CD4-positive, alpha-beta T cell treated with Interleukin-4 for 1 hour (primary cell): ENCODE measurements around the gene GRHL1.

Experiments
- DNase-seq, 2 donors: peaks; one replicate each; pipeline ENCODE4 v3.0.0-alpha.2; 2020 to 2022

GRHL1 gene

DNA sequence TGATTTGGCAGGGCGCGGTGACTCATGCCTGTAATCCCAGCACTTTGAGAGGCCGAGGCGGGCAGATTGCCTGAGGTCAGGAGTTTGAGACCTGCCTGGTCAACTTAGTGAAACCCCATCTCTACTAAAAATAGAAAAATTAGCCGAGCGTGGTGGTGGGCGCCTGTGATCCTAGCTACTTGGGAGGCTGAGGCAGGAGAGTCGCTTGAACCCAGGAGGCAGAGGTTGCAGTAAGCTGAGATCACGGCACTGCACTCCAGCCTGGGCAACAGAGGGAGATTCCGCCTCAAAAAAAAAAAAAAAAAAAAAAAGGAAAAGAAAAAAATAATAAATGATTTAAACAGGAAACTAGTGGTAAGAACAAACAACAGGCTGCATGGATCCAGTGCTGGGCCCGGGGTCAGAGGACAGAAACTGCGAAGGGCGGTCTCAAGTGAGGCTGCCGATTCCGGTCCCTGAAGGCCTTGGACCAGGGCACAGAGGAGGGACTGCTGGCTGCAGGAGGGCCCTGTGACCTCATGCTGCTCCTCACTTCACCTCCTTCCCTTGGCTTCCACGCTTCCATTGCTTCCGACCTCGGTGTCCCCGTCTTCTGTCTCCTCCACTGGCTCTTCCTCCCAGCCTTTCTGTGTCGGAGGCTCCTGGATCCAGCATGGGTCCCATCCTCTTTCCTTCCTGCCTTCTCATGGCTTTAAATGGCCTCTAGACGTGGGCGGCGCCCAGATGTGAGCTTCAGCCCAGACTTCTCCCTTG, 2.1 kb upstream of the GRHL1 start:
- DNase-seq, result no peak

DNA sequence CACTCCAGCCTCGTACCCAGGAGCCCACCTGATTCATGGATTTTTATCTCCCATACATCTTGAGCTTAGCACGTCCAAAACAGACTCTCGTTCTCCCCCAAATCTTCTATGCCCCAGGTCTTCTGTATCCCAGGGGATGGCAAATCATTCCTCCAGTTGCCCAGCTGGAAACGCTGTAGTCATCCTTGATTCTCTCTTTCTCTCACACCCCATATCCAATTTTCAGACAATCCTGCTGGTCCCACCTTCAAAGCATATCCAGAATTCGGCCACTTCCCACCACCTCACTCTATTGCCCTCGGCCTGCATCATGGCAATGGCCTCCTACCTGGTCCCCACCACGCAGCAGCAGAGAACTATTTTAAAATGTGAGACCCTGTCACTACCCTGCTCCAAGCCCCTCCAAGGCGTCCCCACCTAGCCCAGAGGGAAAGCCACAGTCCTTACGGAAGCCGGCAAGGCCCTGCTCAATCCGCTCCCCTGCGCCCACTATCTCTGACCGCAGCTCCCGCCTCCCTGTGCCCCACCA, 1.4 kb upstream of the GRHL1 start:
- no peak for DNase-seq

DNA sequence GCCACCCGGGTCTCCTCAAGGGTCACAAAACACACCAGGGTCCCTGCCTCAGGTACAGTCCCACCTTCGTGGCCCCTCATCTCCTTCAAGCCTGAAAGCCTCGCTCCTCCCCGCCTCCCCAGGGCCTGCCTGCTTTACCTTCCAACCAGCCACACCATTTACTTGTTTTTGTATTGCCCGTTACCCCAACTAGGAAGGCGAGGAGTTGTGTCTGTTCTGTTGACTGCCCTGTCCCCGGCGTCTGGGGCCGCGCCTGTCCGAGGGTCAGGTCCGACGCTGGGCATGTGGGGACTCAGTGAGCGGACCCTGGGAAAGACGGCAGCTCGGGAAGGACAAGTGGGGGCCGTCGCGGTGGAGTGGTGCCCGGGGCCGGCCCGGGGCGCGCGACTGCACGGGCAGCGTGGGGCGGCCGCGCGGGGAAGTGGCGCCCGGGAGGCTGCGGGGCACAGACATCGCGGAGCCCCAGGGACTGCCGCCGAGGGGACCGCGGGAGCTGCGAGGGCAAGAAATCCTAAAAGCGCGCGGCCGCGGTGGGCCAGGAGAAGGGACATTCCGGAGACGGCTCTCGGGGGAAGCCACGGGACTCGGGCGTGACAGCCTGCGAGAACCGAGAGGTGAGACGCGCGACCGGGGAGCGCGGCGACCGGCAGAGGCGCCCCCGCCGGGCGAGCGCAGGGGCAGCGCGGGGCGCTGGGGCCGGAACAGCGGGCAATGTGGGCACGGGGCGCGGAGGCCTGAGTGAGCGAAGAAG, 797 bp upstream of the GRHL1 start:
- peak in 1 of 2 donors; percentile 51 for DNase-seq

DNA sequence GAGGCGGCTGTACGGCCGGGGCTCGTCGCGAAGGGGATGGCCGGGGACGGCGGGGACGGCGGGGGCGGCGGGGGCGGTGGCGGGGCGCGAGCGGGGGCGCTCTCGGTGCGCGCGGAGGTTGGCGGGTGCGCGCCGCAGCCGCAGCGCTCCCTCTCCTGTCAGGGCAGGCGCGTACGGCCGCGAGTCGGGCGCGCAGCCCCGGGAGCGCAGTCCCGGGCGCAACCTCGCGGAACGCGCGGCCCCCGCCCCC, 296 bp upstream of the GRHL1 start:
- no peak for DNase-seq

DNA sequence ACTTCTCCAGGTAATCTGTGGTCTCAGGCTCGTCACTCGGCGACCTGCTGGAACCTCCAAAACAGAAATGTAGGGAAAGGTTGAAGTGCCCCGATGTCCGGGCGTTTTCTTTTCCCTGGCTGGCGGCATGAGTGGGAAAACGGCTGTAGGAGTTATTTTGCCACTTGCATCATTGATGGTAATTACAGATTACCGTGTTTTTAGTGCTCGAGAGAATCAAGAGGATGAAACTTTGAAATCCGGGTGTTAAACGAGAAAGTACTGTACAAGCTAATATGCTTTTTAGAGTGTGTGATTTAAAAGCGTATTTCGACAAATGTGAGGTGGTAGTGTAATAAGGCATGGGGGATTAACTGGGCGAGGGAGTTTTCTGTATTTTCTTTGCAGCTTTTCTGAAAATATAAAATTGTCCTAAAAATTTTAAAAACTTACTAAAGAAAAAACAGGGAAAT, 819 bp downstream of the GRHL1 start:
- no peak for DNase-seq

DNA sequence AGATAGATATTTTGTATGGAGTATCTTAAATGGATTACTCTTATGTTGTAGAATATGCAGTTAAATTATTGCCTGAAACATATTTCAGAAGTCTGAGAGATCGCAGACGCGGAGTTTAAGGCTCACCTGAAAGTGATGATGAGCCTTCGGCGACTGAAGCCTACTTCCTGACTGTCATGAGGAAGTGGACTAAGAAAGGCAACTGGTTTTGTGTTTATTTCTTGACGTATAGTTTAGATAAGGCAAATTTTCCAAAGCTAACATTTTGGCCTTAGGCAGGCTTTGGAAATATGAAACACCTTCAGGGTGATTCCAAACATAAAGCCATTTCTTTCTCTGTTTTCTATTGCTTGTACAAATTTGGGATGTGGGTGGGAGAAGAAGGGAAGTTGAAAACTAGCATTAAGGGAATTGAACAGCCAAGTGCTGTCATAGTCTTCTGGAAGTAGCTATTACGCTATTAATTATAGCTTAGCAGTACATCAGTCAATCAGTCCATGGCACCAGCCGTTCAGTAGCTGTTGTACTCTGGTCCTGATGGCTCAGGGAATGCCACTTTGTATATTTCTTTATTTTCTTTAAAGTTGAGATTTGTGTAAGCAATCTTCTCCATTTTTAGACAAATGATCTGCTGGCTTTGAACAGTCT, 1.5 kb downstream of the GRHL1 start:
- no peak for DNase-seq

DNA sequence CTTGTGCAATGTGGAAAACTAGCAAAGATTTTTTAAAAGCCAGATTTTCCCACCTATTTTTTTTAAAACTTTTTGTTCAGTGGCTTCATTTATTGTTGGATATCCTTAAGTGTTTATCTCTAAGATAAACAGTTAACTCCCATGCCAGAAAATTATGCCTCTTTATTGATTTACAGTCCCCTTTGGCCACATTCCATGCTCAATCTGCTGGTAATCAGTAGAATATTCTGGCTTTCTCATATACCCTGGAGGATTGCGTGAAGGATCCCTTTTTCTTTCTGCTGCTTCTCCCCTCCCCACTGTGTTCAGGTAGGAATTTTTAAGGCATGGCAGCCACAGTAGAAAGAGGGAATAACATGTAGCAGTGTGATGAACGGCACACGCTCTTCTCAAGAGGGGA, 2.6 kb downstream of the GRHL1 start:
- no peak for DNase-seq

DNA sequence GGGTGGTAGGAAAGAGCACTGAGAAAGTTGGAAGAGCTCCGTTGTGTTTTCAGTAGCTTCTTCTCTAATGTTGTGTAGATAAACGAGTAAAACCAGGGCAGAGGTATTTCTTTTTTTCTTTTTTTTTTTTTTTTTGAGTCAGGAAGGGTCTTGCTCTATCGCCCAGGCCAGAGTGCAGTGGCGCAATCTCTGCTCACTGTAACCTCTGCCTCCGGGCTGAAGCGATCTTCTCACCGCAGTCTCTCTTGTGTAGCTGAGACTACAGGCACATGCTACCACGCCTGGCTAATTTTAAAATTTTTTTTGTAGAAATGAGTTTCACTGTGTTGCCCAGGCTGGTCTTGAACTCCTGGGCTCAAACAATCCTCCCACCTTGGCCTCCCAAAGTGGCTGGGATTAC, 6.6 kb downstream of the GRHL1 start:
- no peak for DNase-seq

DNA sequence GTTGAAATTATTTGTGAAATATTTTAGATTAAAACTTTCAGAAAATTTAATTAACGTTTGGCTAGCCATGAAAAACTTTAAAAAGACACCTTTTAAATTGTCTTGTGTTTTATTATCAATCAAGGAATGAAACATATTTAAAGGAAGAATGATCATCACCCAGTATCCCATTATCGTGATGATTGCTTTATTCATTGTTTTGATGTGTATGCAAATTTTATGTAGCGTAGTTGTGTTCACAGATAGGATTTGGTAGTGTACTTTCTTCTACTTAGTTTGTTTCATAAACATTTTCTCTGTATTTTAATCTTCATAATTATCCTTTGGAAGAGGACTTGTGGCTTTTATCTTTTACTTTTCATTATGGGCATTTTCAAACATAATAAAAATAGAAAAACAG, 7.8 kb downstream of the GRHL1 start:
- DNase-seq, result no peak

DNA sequence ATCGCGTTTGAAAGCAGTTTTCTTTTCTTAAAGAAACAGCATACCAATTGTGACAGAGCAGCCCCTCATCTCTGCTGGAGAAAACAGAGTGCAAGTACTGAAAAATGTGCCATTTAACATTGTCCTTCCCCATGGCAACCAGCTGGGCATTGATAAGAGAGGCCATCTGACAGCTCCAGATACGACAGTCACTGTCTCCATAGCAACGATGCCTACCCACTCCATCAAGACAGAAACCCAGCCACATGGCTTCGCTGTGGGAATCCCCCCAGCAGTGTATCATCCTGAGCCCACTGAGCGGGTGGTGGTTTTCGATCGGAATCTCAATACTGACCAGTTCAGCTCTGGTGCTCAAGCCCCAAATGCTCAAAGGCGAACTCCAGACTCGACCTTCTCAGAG, 9.5 kb downstream of the GRHL1 start:
- DNase-seq, result no peak

DNA sequence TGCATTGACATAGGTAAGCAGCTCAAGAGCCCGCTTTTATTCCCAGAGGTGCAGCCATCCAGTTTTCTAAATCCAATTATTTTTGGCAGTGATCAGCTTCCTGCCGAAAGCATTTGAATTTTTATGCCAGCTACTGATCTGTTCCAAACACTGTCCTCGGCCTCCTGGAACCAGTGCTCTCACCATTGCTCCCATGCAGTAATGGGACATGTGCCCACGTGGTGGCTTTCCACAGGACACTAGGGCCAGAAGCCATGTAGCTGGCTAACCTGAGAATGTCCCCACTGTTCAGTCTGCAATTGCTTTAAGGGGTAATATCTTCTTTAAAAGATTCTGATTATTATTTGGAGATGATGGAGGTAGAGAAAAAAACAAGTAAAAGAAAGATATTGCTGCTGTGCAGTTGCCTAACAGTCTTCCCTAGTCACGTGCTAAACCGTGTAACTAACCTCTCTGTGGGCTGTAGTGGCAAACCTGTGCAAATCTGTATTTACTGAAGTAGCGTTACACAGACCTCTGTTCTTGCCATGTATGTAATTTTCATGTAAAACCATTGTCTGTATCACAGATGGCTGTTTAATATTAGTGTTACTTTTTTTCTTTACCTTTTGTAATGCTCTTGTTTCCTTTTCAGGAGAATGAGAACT, 13.0 kb downstream of the GRHL1 start:
- DNase-seq, result no peak

DNA sequence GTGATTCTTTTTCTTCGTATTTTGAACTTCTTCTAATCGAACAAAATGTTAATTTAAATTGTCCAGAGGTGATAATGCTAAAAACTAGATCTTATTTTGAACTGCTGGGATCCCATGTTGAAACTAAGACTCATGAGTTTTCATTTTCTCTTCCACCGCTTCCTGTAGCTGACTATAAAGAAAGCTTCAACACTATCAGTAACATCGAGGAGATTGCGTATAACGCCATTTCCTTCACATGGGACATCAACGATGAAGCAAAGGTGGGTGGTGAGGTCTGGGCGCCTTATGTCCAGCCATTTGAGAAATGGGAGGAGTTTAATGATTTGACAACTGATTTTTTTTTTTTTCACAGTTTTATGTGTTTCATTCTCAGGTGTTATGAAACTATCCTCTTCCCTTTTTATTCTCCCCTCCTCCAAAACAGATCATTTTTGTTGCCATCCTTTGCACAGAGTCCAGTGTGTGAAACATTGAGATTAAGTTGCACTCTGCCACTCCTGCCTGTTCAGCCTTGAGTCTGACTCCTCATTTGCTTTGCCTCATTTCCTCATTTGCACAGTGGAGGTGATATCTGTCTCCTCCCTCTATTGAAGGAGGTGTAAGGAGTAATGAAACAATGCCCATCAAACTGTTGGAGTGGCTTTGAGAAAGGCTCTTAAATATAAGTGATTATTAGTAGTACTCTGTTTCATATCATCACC, 13.8 kb downstream of the GRHL1 start:
- peak in 1 of 2 donors; percentile 19 for DNase-seq

DNA sequence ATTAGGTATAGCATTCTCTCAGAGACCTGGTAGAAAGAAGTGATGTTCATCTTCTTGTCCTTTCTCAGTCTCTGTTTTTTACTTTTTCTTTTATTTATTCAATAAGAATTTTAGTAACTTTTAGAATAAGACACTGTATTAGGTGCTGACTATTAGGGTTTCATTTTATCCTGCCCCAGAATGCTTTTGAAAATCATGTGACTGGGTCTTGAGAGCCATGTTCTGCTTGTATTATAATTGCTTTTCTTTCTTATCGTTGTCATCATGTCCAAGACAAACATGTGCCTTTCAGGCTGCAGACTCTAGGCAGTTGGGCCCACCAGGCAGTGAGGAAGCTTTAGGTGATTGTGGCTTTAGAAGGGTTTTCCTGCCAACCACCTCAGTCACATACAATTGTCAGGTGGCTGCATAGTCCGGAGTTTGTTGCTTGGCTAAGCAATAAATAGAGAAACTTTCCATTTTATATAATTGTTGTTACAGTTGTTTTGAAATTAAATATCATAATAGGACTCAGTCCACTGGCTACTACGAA, 15.1 kb downstream of the GRHL1 start:
- DNase-seq, result no peak

DNA sequence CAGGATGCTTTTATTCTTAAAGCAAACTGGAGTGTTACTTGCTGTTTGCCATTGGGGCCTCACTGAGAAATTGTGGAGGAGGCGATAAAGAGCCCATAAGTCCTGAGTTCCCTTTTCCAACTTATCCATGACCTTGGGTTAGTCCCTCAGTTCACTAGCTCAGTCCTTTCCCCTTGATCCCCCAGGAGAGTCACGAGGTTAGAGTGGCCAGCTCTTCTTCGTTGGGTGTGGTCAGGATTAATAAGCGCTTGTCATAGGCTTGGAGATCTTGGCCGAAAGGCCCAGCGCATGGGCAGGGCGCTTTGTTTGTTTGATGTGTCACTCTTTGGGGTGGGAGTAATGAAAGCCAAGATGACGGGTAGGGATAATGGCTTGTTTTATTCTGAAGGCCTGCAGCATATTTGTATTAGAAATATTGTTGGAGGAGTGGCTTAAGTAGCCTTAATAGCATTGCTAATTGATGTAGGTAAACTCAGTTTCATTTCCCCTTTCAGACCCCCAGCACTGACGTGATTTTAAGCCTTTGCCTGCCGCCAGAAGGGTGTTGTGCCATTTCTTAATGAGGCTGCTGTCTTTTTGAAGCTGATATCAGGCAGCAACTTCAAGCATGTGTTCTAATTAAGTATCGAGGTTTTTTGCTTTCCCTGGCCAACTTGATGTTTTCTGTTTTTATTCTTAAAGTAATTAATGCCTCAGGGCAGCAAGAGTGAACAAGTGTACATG, 15.7 kb downstream of the GRHL1 start:
- DNase-seq, result peak in 1 of 2 donors; percentile 35

DNA sequence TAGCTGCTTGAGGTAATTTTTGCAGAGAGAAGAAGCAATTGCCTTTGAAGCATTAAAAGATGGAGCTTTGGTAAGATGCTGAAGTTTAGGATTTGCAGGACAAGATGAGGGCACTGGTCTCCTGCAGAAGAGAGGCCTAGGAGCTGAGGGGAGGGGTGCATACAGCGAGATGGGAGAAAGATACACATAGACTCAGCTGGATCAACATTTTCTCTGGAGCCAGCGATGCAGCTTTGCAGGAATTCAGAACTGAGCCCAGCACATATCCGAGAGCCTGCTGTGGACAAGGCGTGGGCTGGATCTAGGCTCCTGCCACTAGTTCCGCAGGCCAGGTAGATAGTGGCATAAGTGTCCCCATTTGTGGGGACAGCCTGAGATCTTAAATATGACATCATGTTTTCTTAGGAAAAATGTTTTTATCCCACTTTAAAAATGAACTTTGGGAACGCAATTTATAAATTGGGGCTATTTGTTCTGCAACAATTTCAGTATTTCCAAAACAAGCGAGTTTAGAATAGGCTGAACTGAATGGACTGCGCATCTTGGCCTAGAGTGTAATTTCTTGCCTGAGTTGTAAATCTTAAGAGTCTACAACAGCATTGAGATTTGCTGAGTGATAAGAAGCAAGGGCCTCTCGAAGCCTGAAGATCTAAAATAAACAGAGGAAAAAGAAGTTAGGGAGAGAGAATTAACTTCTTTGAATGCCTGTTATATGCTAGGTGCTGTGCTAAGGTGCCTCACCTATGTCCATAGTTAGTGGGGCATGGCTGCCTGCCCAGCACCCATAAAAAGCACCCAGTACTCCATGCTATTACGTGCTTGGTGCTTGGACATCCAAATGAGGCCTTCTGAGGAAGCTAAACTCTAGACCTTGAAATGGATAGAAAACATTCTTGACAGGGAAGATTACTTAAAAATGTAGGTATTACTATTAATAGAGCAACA, 17.3 kb downstream of the GRHL1 start:
- DNase-seq, result no peak

DNA sequence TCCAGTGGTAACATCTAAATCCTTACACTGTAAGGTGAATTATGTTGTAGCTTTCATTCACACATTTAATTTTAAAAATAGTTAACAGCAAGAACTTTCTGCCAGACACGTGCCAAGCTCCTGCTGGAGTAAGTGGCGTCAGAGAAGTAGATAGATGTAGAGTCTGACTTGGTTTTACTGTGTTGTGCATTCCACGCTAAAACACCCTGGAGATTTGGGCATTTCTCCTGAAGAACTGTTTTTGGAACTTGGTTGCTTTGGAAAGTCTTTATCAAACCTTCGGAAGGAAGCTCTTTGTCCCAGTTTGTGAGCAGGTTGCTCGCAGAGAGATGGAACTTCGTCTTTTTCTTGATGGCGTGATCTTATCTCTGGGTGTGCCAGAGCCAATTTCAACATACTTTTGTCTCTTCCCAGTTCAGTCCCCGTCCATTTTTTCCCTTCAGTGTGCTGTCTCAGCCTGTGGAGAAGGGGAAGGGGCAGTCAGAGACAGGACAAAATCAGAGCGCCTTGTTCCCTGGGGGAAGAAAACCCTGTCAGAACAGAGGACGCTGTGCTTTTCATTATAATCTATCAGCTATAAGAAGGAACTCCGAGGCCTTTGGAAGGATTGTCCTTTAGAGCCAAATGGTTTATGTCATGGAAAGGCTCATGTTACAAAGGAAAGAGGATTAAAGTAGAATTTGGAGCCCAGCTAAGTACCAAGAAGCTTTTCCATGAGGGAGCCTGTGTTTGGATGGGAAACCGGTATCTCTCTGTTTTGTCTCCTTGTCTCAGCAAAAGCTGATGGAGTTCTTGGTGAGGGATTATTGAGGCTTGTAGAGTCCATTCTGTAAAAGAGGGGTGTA, 18.9 kb downstream of the GRHL1 start:
- no peak for DNase-seq

DNA sequence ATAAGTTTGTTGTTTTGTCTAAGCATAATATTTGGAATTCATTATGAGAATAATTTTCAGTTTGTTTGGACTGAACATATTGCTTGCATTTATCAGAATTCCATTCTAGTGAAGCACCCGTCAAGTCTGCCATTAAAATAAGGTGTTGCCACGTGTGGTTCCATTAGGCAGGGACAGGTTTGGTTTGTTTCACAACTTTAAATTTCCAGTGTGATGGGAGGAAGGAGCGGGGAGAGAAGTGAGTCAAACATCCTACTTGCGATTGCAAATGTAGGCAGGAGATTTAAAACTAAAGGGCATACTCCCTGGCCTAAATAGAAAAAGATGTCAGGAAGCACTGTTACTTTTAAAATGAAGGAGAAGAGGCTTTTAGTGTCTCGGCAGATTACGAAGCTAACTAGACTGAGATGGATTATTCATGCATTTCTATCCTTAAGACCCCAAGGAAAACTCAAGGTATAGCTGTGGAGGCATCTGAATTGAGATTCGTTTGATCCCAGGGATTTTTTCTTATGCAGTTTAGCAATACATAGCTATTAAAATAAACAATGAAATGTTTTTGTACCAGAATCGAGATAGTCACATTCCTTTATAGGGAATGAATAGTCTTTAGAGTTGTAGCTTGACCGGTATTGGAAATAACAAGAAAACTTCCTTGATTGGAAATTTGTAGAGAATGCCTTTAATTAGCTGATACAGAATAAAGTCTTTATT, 19.8 kb downstream of the GRHL1 start:
- no peak for DNase-seq

DNA sequence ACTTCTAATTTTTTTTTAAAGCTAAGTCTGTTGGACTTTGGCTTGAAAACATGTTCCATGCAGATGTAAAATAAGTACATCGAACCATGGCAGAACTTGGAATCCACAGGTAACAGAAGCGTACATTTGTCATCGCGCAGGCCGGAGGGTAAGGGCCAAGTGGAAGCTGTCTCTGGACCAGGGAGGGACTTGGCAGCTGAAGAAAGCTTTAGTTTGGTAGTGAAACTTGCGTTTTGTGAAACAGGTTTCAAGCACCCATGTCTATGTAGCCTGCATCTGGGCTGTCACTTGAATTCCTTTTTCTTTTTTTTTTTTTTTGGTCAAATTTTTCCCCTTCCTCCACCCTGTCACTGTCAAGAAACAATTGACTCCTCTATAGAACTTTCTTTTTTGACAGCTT, 20.4 kb downstream of the GRHL1 start:
- DNase-seq, result no peak
